ENCODE data around the gene URB1. TPM values are rescaled to one million over a fixed set of nuclear protein-coding genes. Genes with fewer than 3 reads are reported as not detected.

Gene URB1
- total RNA-seq, 2 donors from 2014 or later = 33.4 to 41.4 TPM

DNA sequence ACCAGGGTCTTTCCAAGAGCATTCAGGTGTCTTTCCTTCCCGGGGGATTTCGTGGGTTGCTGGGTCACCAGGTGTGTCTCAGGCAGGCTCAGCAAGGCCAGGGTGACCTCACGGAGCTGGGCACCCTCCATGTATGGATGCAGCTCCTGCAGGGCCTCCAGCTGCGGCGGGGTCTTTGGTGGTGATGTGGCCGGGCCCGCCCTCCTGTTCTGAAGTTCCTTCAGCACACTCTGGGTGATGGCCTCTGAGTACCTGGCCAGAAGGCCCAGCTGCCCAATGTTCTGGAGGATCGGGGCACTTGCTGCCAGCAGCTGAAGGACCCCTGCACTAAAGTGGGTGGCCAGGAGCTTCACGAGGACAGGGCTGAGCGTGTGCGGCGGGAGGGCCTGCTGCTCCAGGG is 45.5 kb downstream of the URB1 start:
- WGBS = 91% methylated on average over 12 of the region's 12 CpGs
- TF ChIP-seq POLR2A (IDR thresholded peaks at IDR 0.05) (no peak), POLR2AphosphoS5 (IDR thresholded peaks at IDR 0.05) (no peak)
- TF ChIP-seq, protein P1, sequence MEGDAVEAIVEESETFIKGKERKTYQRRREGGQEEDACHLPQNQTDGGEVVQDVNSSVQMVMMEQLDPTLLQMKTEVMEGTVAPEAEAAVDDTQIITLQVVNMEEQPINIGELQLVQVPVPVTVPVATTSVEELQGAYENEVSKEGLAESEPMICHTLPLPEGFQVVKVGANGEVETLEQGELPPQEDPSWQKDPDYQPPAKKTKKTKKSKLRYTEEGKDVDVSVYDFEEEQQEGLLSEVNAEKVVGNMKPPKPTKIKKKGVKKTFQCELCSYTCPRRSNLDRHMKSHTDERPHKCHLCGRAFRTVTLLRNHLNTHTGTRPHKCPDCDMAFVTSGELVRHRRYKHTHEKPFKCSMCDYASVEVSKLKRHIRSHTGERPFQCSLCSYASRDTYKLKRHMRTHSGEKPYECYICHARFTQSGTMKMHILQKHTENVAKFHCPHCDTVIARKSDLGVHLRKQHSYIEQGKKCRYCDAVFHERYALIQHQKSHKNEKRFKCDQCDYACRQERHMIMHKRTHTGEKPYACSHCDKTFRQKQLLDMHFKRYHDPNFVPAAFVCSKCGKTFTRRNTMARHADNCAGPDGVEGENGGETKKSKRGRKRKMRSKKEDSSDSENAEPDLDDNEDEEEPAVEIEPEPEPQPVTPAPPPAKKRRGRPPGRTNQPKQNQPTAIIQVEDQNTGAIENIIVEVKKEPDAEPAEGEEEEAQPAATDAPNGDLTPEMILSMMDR (IDR thresholded peaks at IDR 0.05) = no peak
- peaks cover 34% of the 10 kb centered on the region for H3K4me1 ChIP-seq (replicated peaks)
- H3K27me3 ChIP-seq (replicated peaks; ENCODE audit: insufficient read depth) = no peaks in the 10 kb centered on the region
- DNase-seq (ENCODE audit: low spot score) = no peak
- peaks cover 7 to 26% of the 10 kb centered on the region in 2 donors for H3K36me3 ChIP-seq
- no peak overlapping the region for H3K4me3 ChIP-seq
- intact Hi-C loops (cut with DNase I) = no loop called here
- H3K27ac ChIP-seq = peak overlapping the region; percentile 85 to 90
- H3K9me3 ChIP-seq = no peaks in the 10 kb centered on the region

DNA sequence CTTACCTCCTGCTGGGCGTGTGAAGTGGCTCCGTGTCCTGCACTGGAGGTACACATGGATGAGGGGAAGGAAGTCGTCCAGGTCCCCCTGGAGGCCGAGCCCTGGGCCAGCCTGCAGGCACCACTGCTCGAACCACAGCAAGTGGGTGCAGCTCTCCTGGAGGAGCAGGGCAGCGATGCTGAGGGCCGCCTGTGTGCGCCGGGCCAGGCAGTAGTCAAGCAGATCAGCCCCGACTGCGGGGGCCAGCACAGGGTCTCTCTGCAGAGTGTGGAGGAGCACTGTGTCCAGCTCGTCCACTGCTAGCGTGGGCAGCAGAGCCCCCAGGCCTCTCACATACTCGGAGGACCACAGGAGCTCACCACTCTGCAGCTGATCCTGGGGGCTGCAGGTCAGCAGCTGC is 45.9 kb downstream of the URB1 start:
- no peaks in the 10 kb centered on the region for H3K9me3 ChIP-seq
- 92% methylated on average over 6 of the region's 14 CpGs for WGBS
- no peaks in the 10 kb centered on the region for H3K27me3 ChIP-seq (replicated peaks; ENCODE audit: insufficient read depth)
- H3K36me3 ChIP-seq = peaks cover 7 to 26% of the 10 kb centered on the region in 2 donors
- H3K4me1 ChIP-seq (replicated peaks) = peaks cover 34% of the 10 kb centered on the region
- H3K4me3 ChIP-seq = no peak overlapping the region
- no peak for DNase-seq (ENCODE audit: low spot score)
- H3K27ac ChIP-seq = peak overlapping the region in 1 of 2 donors; percentile 90
- TF ChIP-seq POLR2AphosphoS5 (IDR thresholded peaks at IDR 0.05) (no peak), POLR2A (IDR thresholded peaks at IDR 0.05) (no peak)
- TF ChIP-seq, protein P1 (IDR thresholded peaks at IDR 0.05) = no peak
- intact Hi-C loops (cut with DNase I) = no loop called here

DNA sequence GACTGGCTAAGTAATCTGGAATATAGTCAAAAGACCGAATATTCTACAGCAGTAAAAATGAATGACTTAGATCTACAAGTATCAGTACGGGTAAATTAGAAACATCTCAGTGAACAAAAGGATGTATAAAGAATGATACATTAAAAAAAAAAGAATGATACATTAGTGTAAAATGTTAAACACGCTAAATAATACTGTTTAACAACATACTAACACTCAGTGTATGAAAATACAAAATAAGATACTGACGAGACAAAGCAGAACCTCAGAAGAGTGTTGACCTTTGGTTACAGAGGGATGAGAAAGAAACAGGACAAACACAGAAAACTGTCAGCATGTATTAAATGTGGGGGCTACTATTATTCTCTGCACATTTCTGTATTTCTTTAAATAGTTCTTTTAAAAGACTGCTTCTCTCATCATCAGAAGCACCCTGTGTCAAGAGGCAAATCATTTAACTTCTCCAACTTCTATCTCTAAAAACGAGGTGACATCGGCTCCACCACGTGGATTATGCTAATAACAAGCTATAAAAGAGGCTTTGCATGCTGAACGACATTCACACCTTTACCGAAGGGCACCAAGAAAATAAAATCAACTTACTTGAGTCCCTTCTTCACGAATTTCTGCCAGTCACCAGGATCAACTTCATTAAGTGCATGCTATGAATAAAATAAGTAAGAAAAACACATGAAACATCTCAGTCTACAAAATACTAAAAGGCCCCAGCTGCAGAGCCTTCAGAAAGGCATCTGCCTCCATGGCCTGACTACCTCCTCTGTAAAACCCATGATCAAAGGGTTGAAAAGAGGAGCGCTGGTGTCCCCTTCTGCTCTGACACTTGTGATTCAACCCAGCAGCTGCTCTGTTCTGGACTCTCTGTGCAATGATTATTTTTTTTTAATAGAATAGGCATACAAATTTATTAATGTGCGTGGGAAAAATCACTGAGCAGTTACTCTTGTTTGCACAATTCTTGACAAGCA is 51.7 kb downstream of the URB1 start:
- peaks cover 0 to 12% of the 10 kb centered on the region in 2 donors for H3K36me3 ChIP-seq
- H3K4me3 ChIP-seq = no peak overlapping the region
- TF ChIP-seq POLR2AphosphoS5 (IDR thresholded peaks at IDR 0.05) = no peak
- TF ChIP-seq POLR2A (IDR thresholded peaks at IDR 0.05) = no peak
- TF ChIP-seq, protein P1 (IDR thresholded peaks at IDR 0.05) = no peak
- no peaks in the 10 kb centered on the region for H3K27me3 ChIP-seq (replicated peaks; ENCODE audit: insufficient read depth)
- intact Hi-C loops (cut with DNase I) = no loop called here
- H3K4me1 ChIP-seq (replicated peaks) = no peaks in the 10 kb centered on the region
- DNase-seq (ENCODE audit: low spot score) = no peak
- WGBS = 67% methylated on average over 12 of the region's 12 CpGs
- no peak overlapping the region for H3K27ac ChIP-seq
- H3K9me3 ChIP-seq = no peaks in the 10 kb centered on the region

DNA sequence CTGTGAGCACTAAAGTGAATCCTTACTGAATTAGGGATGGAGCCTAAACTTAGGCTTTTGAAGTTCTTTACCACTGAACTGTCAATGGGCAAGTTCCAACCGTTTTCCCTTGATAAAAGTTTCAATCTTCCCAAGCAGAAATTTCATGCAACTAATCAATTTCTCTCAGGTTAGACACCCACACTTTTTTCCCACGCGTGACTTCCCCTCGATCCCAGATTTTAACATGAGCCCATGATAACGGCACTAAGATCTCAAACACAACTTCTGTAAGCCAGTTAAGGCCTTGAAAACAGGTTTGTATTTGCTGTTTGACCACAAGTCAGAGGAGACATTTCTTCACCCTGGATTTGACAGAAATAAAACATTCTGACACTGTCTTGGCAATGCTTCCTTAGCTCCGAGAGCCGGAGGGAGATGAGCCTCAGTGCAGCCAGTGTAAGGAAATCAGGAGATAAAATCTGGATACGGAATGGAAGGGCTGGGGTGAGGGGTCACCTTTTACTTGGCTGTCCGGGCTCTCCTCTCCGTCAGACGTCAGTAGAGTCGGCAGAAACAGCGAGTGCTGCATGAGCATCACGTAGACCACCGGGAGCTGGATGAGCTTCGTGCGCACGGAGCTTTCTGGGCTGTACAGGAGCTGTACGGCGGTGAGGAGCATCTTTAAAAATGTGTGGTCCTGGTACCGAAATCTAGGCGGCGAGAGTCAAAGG is 54.4 kb downstream of the URB1 start:
- Histone ChIP-seq H3K4me1 (replicated peaks) (no peaks in the 10 kb centered on the region), H3K27ac (no peak overlapping the region), H3K36me3 (peaks cover under 1 to 21% of the 10 kb centered on the region in 2 donors), H3K27me3 (replicated peaks; ENCODE audit: insufficient read depth) (no peaks in the 10 kb centered on the region), H3K4me3 (no peak overlapping the region), H3K9me3 (no peaks in the 10 kb centered on the region)
- intact Hi-C loops (cut with DNase I) = no loop called here
- no peak for DNase-seq (ENCODE audit: low spot score)
- WGBS = 91% methylated on average over 23 of the region's 23 CpGs
- TF ChIP-seq POLR2AphosphoS5 (IDR thresholded peaks at IDR 0.05) = no peak
- no peak for TF ChIP-seq POLR2A (IDR thresholded peaks at IDR 0.05)
- TF ChIP-seq, protein P1 (IDR thresholded peaks at IDR 0.05) = no peak
